ENCODE data around the gene GATM.
A peak's percentile ranks its signal among the peaks of the same experiment; 100 is the strongest.

Gene GATM

GRCh38 chr15:45378149-45378912 is at the start of gene GATM:
GATM (minus strand) TSS chr15:45378544; CDS start chr15:45378453, 91 bp downstream.
- Histone ChIP-seq H3K9ac (ENCODE audit: low read length in 2 of 2) (peak within 1 kb of the TSS; percentile 68 to 80), H3K27ac (ENCODE audit: low read length) (peak within 1 kb of the TSS; percentile 87)

GRCh38 chr15:45427085-45427484 is 48.7 kb upstream of the GATM start:
- no peak overlapping the region for H3K4me3 ChIP-seq (ENCODE audit: low read length in 2 of 2)
- peaks cover 0 to 3% of the 10 kb centered on the region in 2 donors for H3K36me3 ChIP-seq (ENCODE audit: control insufficient read depth in 2 of 2, insufficient read depth in 2 of 2, low read length in 2 of 2)
- peaks cover 3% of the 10 kb centered on the region for H3K4me1 ChIP-seq (ENCODE audit: control insufficient read depth, insufficient read depth, low read length)
- no peaks in the 10 kb centered on the region for H3K9me3 ChIP-seq (ENCODE audit: control insufficient read depth in 2 of 2, low read length in 2 of 2)
- no peak overlapping the region for H3K27ac ChIP-seq (ENCODE audit: low read length)
- H3K9ac ChIP-seq (ENCODE audit: low read length in 2 of 2): no peak overlapping the region
- H3K27me3 ChIP-seq (ENCODE audit: control insufficient read depth in 1 of 2, insufficient read depth in 2 of 2, low read length in 2 of 2): peaks cover 0 to 2% of the 10 kb centered on the region in 2 donors

More at GRCh38 chr15:45378149-45378912, at the start of gene GATM:
- peaks cover 26% of the 10 kb centered on the region for H3K4me1 ChIP-seq (ENCODE audit: control insufficient read depth, insufficient read depth, low read length)
- H3K36me3 ChIP-seq (ENCODE audit: control insufficient read depth in 2 of 2, insufficient read depth in 2 of 2, low read length in 2 of 2): peaks cover 10 to 13% of the 10 kb centered on the region in 2 donors
- no peaks in the 10 kb centered on the region for H3K9me3 ChIP-seq (ENCODE audit: control insufficient read depth in 2 of 2, low read length in 2 of 2)
- H3K27me3 ChIP-seq (ENCODE audit: control insufficient read depth in 1 of 2, insufficient read depth in 2 of 2, low read length in 2 of 2): no peaks in the 10 kb centered on the region
- peak within 1 kb of the TSS; percentile 84 to 87 for H3K4me3 ChIP-seq (ENCODE audit: low read length in 2 of 2)

- Histone ChIP-seq H3K4me1 (ENCODE audit: control insufficient read depth, insufficient read depth, low read length) (no peaks in the 10 kb centered on the region), H3K9ac (ENCODE audit: low read length in 2 of 2) (no peak overlapping the region), H3K4me3 (ENCODE audit: low read length in 2 of 2) (no peak overlapping the region), H3K27ac (ENCODE audit: low read length) (no peak overlapping the region), H3K9me3 (ENCODE audit: control insufficient read depth in 2 of 2, low read length in 2 of 2) (no peaks in the 10 kb centered on the region), H3K36me3 (ENCODE audit: control insufficient read depth in 2 of 2, insufficient read depth in 2 of 2, low read length in 2 of 2) (peaks cover 6% of the 10 kb centered on the region in 2 donors), H3K27me3 (ENCODE audit: control insufficient read depth in 1 of 2, insufficient read depth in 2 of 2, low read length in 2 of 2) (peaks cover 0 to 2% of the 10 kb centered on the region in 2 donors)
Observed at GRCh38 chr15:45425135-45425534, 46.8 kb upstream of the GATM start.

- H3K4me3 ChIP-seq (ENCODE audit: low read length in 2 of 2): no peak overlapping the region
- no peaks in the 10 kb centered on the region for H3K4me1 ChIP-seq (ENCODE audit: control insufficient read depth, insufficient read depth, low read length)
- no peaks in the 10 kb centered on the region for H3K9me3 ChIP-seq (ENCODE audit: control insufficient read depth in 2 of 2, low read length in 2 of 2)
- H3K27ac ChIP-seq (ENCODE audit: low read length): no peak overlapping the region
- H3K27me3 ChIP-seq (ENCODE audit: control insufficient read depth in 1 of 2, insufficient read depth in 2 of 2, low read length in 2 of 2): no peaks in the 10 kb centered on the region
- H3K9ac ChIP-seq (ENCODE audit: low read length in 2 of 2): no peak overlapping the region
- H3K36me3 ChIP-seq (ENCODE audit: control insufficient read depth in 2 of 2, insufficient read depth in 2 of 2, low read length in 2 of 2): peaks cover 8 to 10% of the 10 kb centered on the region in 2 donors
Observed at GRCh38 chr15:45424429-45424828, 46.1 kb upstream of the GATM start.

- no peaks in the 10 kb centered on the region for H3K4me1 ChIP-seq (ENCODE audit: control insufficient read depth, insufficient read depth, low read length)
- H3K36me3 ChIP-seq (ENCODE audit: control insufficient read depth in 2 of 2, insufficient read depth in 2 of 2, low read length in 2 of 2): peaks cover 44 to 51% of the 10 kb centered on the region in 2 donors
- no peak overlapping the region for H3K4me3 ChIP-seq (ENCODE audit: low read length in 2 of 2)
- H3K27me3 ChIP-seq (ENCODE audit: control insufficient read depth in 1 of 2, insufficient read depth in 2 of 2, low read length in 2 of 2): no peaks in the 10 kb centered on the region
- no peaks in the 10 kb centered on the region for H3K9me3 ChIP-seq (ENCODE audit: control insufficient read depth in 2 of 2, low read length in 2 of 2)
- H3K9ac ChIP-seq (ENCODE audit: low read length in 2 of 2): no peak overlapping the region
- H3K27ac ChIP-seq (ENCODE audit: low read length): no peak overlapping the region
Observed at GRCh38 chr15:45417303-45417950, 39.1 kb upstream of the GATM start.

- no peaks in the 10 kb centered on the region for H3K27me3 ChIP-seq (ENCODE audit: control insufficient read depth in 1 of 2, insufficient read depth in 2 of 2, low read length in 2 of 2)
- no peak overlapping the region for H3K27ac ChIP-seq (ENCODE audit: low read length)
- H3K4me3 ChIP-seq (ENCODE audit: low read length in 2 of 2): no peak overlapping the region
- H3K4me1 ChIP-seq (ENCODE audit: control insufficient read depth, insufficient read depth, low read length): no peaks in the 10 kb centered on the region
- peaks cover 45 to 49% of the 10 kb centered on the region in 2 donors for H3K36me3 ChIP-seq (ENCODE audit: control insufficient read depth in 2 of 2, insufficient read depth in 2 of 2, low read length in 2 of 2)
- H3K9me3 ChIP-seq (ENCODE audit: control insufficient read depth in 2 of 2, low read length in 2 of 2): no peaks in the 10 kb centered on the region
- no peak overlapping the region for H3K9ac ChIP-seq (ENCODE audit: low read length in 2 of 2)
Observed at GRCh38 chr15:45414215-45414885, 36.0 kb upstream of the GATM start.

- peaks cover 5% of the 10 kb centered on the region for H3K4me1 ChIP-seq (ENCODE audit: control insufficient read depth, insufficient read depth, low read length)
- no peaks in the 10 kb centered on the region for H3K9me3 ChIP-seq (ENCODE audit: control insufficient read depth in 2 of 2, low read length in 2 of 2)
- H3K9ac ChIP-seq (ENCODE audit: low read length in 2 of 2): no peak overlapping the region
- no peak overlapping the region for H3K27ac ChIP-seq (ENCODE audit: low read length)
- H3K4me3 ChIP-seq (ENCODE audit: low read length in 2 of 2): no peak overlapping the region
- H3K27me3 ChIP-seq (ENCODE audit: control insufficient read depth in 1 of 2, insufficient read depth in 2 of 2, low read length in 2 of 2): no peaks in the 10 kb centered on the region
- peaks cover 28 to 36% of the 10 kb centered on the region in 2 donors for H3K36me3 ChIP-seq (ENCODE audit: control insufficient read depth in 2 of 2, insufficient read depth in 2 of 2, low read length in 2 of 2)
Observed at GRCh38 chr15:45409596-45409995, 31.3 kb upstream of the GATM start.

GRCh38 chr15:45407786-45408185 is 29.4 kb upstream of the GATM start:
- no peak overlapping the region for H3K4me3 ChIP-seq (ENCODE audit: low read length in 2 of 2)
- H3K27ac ChIP-seq (ENCODE audit: low read length): no peak overlapping the region
- no peak overlapping the region for H3K9ac ChIP-seq (ENCODE audit: low read length in 2 of 2)
- no peaks in the 10 kb centered on the region for H3K27me3 ChIP-seq (ENCODE audit: control insufficient read depth in 1 of 2, insufficient read depth in 2 of 2, low read length in 2 of 2)
- H3K36me3 ChIP-seq (ENCODE audit: control insufficient read depth in 2 of 2, insufficient read depth in 2 of 2, low read length in 2 of 2): peaks cover 21 to 25% of the 10 kb centered on the region in 2 donors
- H3K4me1 ChIP-seq (ENCODE audit: control insufficient read depth, insufficient read depth, low read length): peaks cover 16% of the 10 kb centered on the region
- no peaks in the 10 kb centered on the region for H3K9me3 ChIP-seq (ENCODE audit: control insufficient read depth in 2 of 2, low read length in 2 of 2)

GRCh38 chr15:45402955-45403877 is 24.9 kb upstream of the GATM start:
- H3K9me3 ChIP-seq (ENCODE audit: control insufficient read depth in 2 of 2, low read length in 2 of 2): no peaks in the 10 kb centered on the region
- H3K27ac ChIP-seq (ENCODE audit: low read length): peak overlapping the region; percentile 78
- H3K9ac ChIP-seq (ENCODE audit: low read length in 2 of 2): peak overlapping the region; percentile 91 to 96
- H3K4me3 ChIP-seq (ENCODE audit: low read length in 2 of 2): peak overlapping the region; percentile 87 to 93
- H3K4me1 ChIP-seq (ENCODE audit: control insufficient read depth, insufficient read depth, low read length): peaks cover 16% of the 10 kb centered on the region
- H3K27me3 ChIP-seq (ENCODE audit: control insufficient read depth in 1 of 2, insufficient read depth in 2 of 2, low read length in 2 of 2): no peaks in the 10 kb centered on the region
- H3K36me3 ChIP-seq (ENCODE audit: control insufficient read depth in 2 of 2, insufficient read depth in 2 of 2, low read length in 2 of 2): peaks cover 8 to 11% of the 10 kb centered on the region in 2 donors
